HCT116 (cell line): ENCODE measurements around the gene BTNL8. TPM values are rescaled to one million over a fixed set of nuclear protein-coding genes. Genes with fewer than 3 reads are reported as not detected.

Experiments
- ATAC-seq: fragments of 200-7000 bp; cut with Tn5 transposase; 2 replicates; pipeline ENCODE4 v1.9.1; 2020; ENCODE audit warnings: mild to moderate bottlenecking, moderate library complexity
- BruUV-seq: library from RNA; stranded (reverse); fragments of 400-500 nt; replicated peaks from 2 replicates; lab custom pipeline; 2021; lab: Mats Ljungman, UMichigan
- CTCF ChIA-PET: fragments of 300-600 bp; sonication (Branson Sonifier 250); formaldehyde crosslinking; loops from one replicate; lab custom pipeline; 2021; ENCODE audit warnings: antibody characterized with exemption; lab: Charles Lee
- POLR2A ChIA-PET: fragments of 300-600, 350-600 bp; sonication (Branson Sonifier 250); formaldehyde crosslinking; loops from one replicate; lab custom pipeline; 2021; ENCODE audit warnings: antibody characterized with exemption; lab: Charles Lee
- RAD21 ChIA-PET, 2 experiments: fragments of 300-600 bp; sonication (Branson Sonifier 250); formaldehyde crosslinking; loops; one replicate each; lab custom pipeline; 2023; ENCODE audit warnings: low total read pairs in 2 of 2; ENCODE audit not compliant: uncharacterized antibody in 2 of 2, unreplicated experiment in 2 of 2, low non-redundant PET in 1 of 2; lab: Charles Lee
- DNase-seq: peaks from one replicate; pipeline ENCODE4 v3.0.0-alpha.2; 2010; ENCODE audit warnings: low read depth, low spot score
- H2AFZ ChIP-seq: fragments of 200-600 bp; shearing (Covaris generic), sonication (generic); 2 replicates; pipeline ENCODE4 v1.6.1; 2017; ENCODE audit warnings: low read depth, mixed run types, mixed read lengths, antibody characterized with exemption, low read length; ENCODE audit not compliant: poor library complexity, severe bottlenecking
- H3K27ac ChIP-seq: 2 replicates; pipeline ENCODE4 v1.5.1; 2012; ENCODE audit warnings: low read depth, low read length
- H3K27me3 ChIP-seq: fragments of 200-600 bp; sonication (generic); 2 replicates; pipeline ENCODE4 v1.6.1; 2016; ENCODE audit warnings: mixed run types, low read length, mixed read lengths; ENCODE audit not compliant: insufficient read depth
- H3K36me3 ChIP-seq, 2 experiments: fragments of 200-500 bp in 1 of 2; fragments of 200-600 bp in 1 of 2; sonication (Bioruptor generic) in 1 of 2; sonication (generic) in 1 of 2; 2 replicates each; pipeline versions ENCODE4 v1.5.1 to v1.6.1; 2014 to 2016; ENCODE audit warnings: low read length in 2 of 2, inconsistent platforms in 1 of 2, mixed read lengths in 1 of 2, mixed run types in 1 of 2; ENCODE audit not compliant: insufficient read depth in 2 of 2, control insufficient read depth in 1 of 2
- H3K4me1 ChIP-seq, 2 experiments: fragments of 200-600 bp in 1 of 2; sonication (generic) in 1 of 2; 2 replicates each; pipeline versions ENCODE4 v1.5.1 to v1.6.1; 2012 to 2017; ENCODE audit warnings: low read length in 2 of 2, inconsistent platforms in 1 of 2, mild to moderate bottlenecking in 1 of 2, mixed read lengths in 1 of 2, mixed run types in 1 of 2, moderate library complexity in 1 of 2; ENCODE audit not compliant: insufficient read depth in 2 of 2, control insufficient read depth in 1 of 2
- H3K4me2 ChIP-seq: fragments of 200-600 bp; sonication (generic); 2 replicates; pipeline ENCODE4 v1.6.1; 2017; ENCODE audit warnings: mixed run types, low read length, mixed read lengths
- H3K4me3 ChIP-seq, 2 experiments: fragments of 200-600 bp in 1 of 2; sonication (generic) in 1 of 2; replicated peaks in 1 of 2; 2 replicates each; pipeline ENCODE4 v1.5.1; 2011 to 2016; ENCODE audit warnings: low read length in 2 of 2, control low read depth in 1 of 2, low read depth in 1 of 2, mild to moderate bottlenecking in 1 of 2, mixed read lengths in 1 of 2, mixed run types in 1 of 2
- H3K79me2 ChIP-seq: fragments of 200-600 bp; sonication (generic); 2 replicates; pipeline ENCODE4 v1.6.1; 2017; ENCODE audit warnings: mild to moderate bottlenecking, mixed run types, low read length, moderate library complexity, mixed read lengths; ENCODE audit not compliant: insufficient read depth
- H3K9ac ChIP-seq: fragments of 200-600 bp; sonication (generic); 2 replicates; pipeline ENCODE4 v1.6.1; 2016; ENCODE audit warnings: low read length, mixed read lengths
- H3K9me2 ChIP-seq: fragments of 200-600 bp; sonication (generic), shearing (Covaris generic); 2 replicates; pipeline ENCODE4 v1.6.1; 2017; ENCODE audit warnings: mixed run types, mild to moderate bottlenecking, moderate library complexity; ENCODE audit not compliant: insufficient read depth
- H3K9me3 ChIP-seq, 2 experiments: fragments of 200-500 bp in 1 of 2; fragments of 200-600 bp in 1 of 2; sonication (Bioruptor generic) in 1 of 2; sonication (generic) in 1 of 2; 2 replicates each; pipeline ENCODE4 v1.6.1; 2014 to 2017; ENCODE audit warnings: low read length in 2 of 2, mixed read lengths in 2 of 2, inconsistent platforms in 1 of 2, low read depth in 1 of 2, mild to moderate bottlenecking in 1 of 2, mixed run types in 1 of 2, moderate library complexity in 1 of 2; ENCODE audit not compliant: control insufficient read depth in 1 of 2, insufficient read depth in 1 of 2
- H4K20me1 ChIP-seq: fragments of 200-600 bp; sonication (generic), shearing (Covaris generic); 2 replicates; pipeline ENCODE4 v1.6.1; 2017; ENCODE audit warnings: mixed run types, mild to moderate bottlenecking, moderate library complexity; ENCODE audit not compliant: insufficient read depth
- CEBPB ChIP-seq: IDR thresholded peaks from 2 replicates; pipeline ENCODE4 v1.6.1; 2012; ENCODE audit warnings: low read depth
- CTCF ChIP-seq, 3 experiments: fragments of 200-600 bp in 1 of 3; sonication (generic) in 1 of 3; IDR thresholded peaks in 2 of 3; conservative IDR thresholded peaks in 1 of 3; 2 replicates each; pipeline ENCODE4 v1.5.1; 2012 to 2017; ENCODE audit warnings: low read depth in 2 of 3, low read length in 2 of 3, antibody characterized with exemption in 1 of 3, borderline replicate concordance in 1 of 3, control low read depth in 1 of 3, mild to moderate bottlenecking in 1 of 3, mixed read lengths in 1 of 3, mixed run types in 1 of 3, moderate library complexity in 1 of 3; ENCODE audit not compliant: insufficient read depth in 1 of 3
- EGR1 ChIP-seq: IDR thresholded peaks from 2 replicates; pipeline ENCODE4 v1.6.1; 2012; ENCODE audit warnings: low read depth
- FOSL1 ChIP-seq: IDR thresholded peaks from 2 replicates; pipeline ENCODE4 v1.6.1; 2012; ENCODE audit warnings: low read depth
- JUND ChIP-seq: IDR thresholded peaks from 2 replicates; pipeline ENCODE4 v1.6.1; 2012
- POLR2A ChIP-seq: IDR thresholded peaks from 2 replicates; pipeline ENCODE4 v1.7.0; 2011; ENCODE audit warnings: borderline replicate concordance; ENCODE audit not compliant: insufficient read depth, insufficient read length; ENCODE audit errors: extremely low read depth
- POLR2AphosphoS5 ChIP-seq: IDR thresholded peaks from 2 replicates; pipeline ENCODE4 v1.6.1; 2011; ENCODE audit warnings: mild to moderate bottlenecking, low read depth, low read length, moderate library complexity
- RAD21 ChIP-seq: IDR thresholded peaks from 2 replicates; pipeline ENCODE4 v1.6.1; 2012; ENCODE audit warnings: low read depth, mild to moderate bottlenecking
- SIN3A ChIP-seq: IDR thresholded peaks from 2 replicates; pipeline ENCODE4 v1.6.1; 2012; ENCODE audit warnings: low read depth
- SP1 ChIP-seq: IDR thresholded peaks from 2 replicates; pipeline ENCODE4 v1.6.1; 2012; ENCODE audit warnings: low read depth
- SRF ChIP-seq: IDR thresholded peaks from 2 replicates; pipeline ENCODE4 v1.6.1; 2012; ENCODE audit warnings: low read depth
- TCF7L2 ChIP-seq: IDR thresholded peaks from 2 replicates; pipeline ENCODE4 v1.7.0; 2011; ENCODE audit warnings: borderline replicate concordance, inconsistent platforms; ENCODE audit not compliant: insufficient read depth, insufficient read length; ENCODE audit errors: extremely low read depth
- YY1 ChIP-seq: IDR thresholded peaks from 2 replicates; pipeline ENCODE4 v1.6.1; 2011; ENCODE audit warnings: low read length, low read depth, moderate library complexity, mild to moderate bottlenecking; ENCODE audit not compliant: insufficient replicate concordance; ENCODE audit errors: extremely low read depth
- ZNF274 ChIP-seq: fragments of 200-500 bp; sonication (Bioruptor generic); IDR thresholded peaks from 2 replicates; pipeline ENCODE4 v1.6.1; 2014; ENCODE audit warnings: mild to moderate bottlenecking, low read depth, low read length, inconsistent platforms
- intact Hi-C: fragments of 100-400 bp; cut with micrococcal nuclease; formaldehyde crosslinking; loops from 2 replicates; pipeline ENCODE4 v1.10.0; 2022
- total RNA-seq: library from RNA; stranded (reverse); gene quantifications from one replicate; pipeline ENCODE4 v1.2.1, GENCODE V29; 2021; ENCODE audit not compliant: unreplicated experiment

Gene BTNL8
- total RNA-seq, 1 experiment from 2014 or later: not detected

- Histone ChIP-seq H3K79me2 (no peaks in the 10 kb centered on the region), H4K20me1 (no peaks in the 10 kb centered on the region), H3K9ac (no peak overlapping the region), H3K9me3 (no peaks in the 10 kb centered on the region; a peak in 1 of 4 replicates), H3K4me2 (no peak overlapping the region), H3K9me2 (no peaks in the 10 kb centered on the region), H3K27me3 (no peaks in the 10 kb centered on the region), H2AFZ (no peak overlapping the region), H3K27ac (no peak overlapping the region)
- RAD21 ChIA-PET: no interaction called here
- BruUV-seq: no TSS peak
- DNase-seq: no peak
- CTCF ChIA-PET: no interaction called here
- POLR2A ChIA-PET: no interaction called here
- intact Hi-C loops: no loop called here
- TF ChIP-seq SP1: no peak
- no peak for TF ChIP-seq YY1
- TF ChIP-seq POLR2A: no peak
- TF ChIP-seq FOSL1: no peak
- no peak for TF ChIP-seq SIN3A
- TF ChIP-seq ZNF274: no peak
- TF ChIP-seq SRF: no peak
- TF ChIP-seq POLR2AphosphoS5: no peak
- no peak for TF ChIP-seq RAD21
- no peak for TF ChIP-seq JUND
- TF ChIP-seq CEBPB: no peak
- no peak for TF ChIP-seq EGR1
- TF ChIP-seq TCF7L2: no peak
- no peak for TF ChIP-seq CTCF (IDR thresholded peaks at IDR 0.05 in 2 of 3, conservative IDR thresholded peaks at IDR 0.05 in 1 of 3; ENCODE audit: borderline replicate concordance in 1 of 3, insufficient read depth in 1 of 3, low read depth in 2 of 3, low read length in 2 of 3)
- TF ChIP-seq, all 23 proteins: peak for 0
- no peaks in the 10 kb centered on the region for H3K4me1 ChIP-seq
- no peak overlapping the region for H3K4me3 ChIP-seq
- no peaks in the 10 kb centered on the region for H3K36me3 ChIP-seq
- no peak for ATAC-seq
Measured at GRCh38 chr5:180910182-180910581, 11.2 kb downstream of the BTNL8 start.
